ENCODE results near the gene ACTL8.

Gene ACTL8

GRCh38 chr1:17759114-17759513, 4.0 kb downstream of the ACTL8 start:
- TF ChIP-seq FOXP2 (optimal IDR thresholded peaks at IDR 0.05; ENCODE audit: borderline replicate concordance, extremely low read depth, extremely low read length, insufficient read depth) (no peak), POLR2AphosphoS5 (IDR thresholded peaks at IDR 0.05; ENCODE audit: low read depth, low read length) (no peak), SIN3A (IDR thresholded peaks at IDR 0.05; ENCODE audit: borderline replicate concordance, insufficient read depth, low read length) (no peak), TAF1 (IDR thresholded peaks at IDR 0.05; ENCODE audit: borderline replicate concordance, insufficient read depth, low read length) (no peak)
- TF ChIP-seq, protein P1, sequence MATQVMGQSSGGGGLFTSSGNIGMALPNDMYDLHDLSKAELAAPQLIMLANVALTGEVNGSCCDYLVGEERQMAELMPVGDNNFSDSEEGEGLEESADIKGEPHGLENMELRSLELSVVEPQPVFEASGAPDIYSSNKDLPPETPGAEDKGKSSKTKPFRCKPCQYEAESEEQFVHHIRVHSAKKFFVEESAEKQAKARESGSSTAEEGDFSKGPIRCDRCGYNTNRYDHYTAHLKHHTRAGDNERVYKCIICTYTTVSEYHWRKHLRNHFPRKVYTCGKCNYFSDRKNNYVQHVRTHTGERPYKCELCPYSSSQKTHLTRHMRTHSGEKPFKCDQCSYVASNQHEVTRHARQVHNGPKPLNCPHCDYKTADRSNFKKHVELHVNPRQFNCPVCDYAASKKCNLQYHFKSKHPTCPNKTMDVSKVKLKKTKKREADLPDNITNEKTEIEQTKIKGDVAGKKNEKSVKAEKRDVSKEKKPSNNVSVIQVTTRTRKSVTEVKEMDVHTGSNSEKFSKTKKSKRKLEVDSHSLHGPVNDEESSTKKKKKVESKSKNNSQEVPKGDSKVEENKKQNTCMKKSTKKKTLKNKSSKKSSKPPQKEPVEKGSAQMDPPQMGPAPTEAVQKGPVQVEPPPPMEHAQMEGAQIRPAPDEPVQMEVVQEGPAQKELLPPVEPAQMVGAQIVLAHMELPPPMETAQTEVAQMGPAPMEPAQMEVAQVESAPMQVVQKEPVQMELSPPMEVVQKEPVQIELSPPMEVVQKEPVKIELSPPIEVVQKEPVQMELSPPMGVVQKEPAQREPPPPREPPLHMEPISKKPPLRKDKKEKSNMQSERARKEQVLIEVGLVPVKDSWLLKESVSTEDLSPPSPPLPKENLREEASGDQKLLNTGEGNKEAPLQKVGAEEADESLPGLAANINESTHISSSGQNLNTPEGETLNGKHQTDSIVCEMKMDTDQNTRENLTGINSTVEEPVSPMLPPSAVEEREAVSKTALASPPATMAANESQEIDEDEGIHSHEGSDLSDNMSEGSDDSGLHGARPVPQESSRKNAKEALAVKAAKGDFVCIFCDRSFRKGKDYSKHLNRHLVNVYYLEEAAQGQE (IDR thresholded peaks at IDR 0.05; ENCODE audit: insufficient read depth in 1 of 2, low read depth in 2 of 2, low read length in 2 of 2): no peak

DNA sequence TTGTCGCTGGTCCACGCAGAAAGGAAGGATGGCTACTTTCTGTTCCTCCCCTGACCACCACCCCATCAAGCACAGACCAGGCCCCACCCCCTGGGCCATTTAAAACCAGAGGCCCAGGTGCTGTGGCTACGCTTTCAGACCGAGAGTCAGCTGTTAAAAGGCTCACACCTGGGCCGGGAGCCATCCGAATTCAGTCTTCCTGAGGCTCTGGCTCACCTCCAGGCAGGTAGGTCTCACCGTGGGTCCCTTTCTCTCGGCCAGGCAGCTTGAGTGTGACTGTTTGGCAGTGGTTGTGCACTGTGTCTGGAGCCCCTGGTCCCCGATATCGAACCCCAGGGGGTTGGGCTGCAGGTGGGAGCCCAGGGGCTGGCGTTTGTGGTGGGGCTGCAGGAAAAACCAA, 7.2 kb downstream of the ACTL8 start:
- TF ChIP-seq POLR2AphosphoS5 (IDR thresholded peaks at IDR 0.05; ENCODE audit: low read depth, low read length) (no peak), SIN3A (IDR thresholded peaks at IDR 0.05; ENCODE audit: borderline replicate concordance, insufficient read depth, low read length) (no peak), FOXP2 (optimal IDR thresholded peaks at IDR 0.05; ENCODE audit: borderline replicate concordance, extremely low read depth, extremely low read length, insufficient read depth) (no peak), TAF1 (IDR thresholded peaks at IDR 0.05; ENCODE audit: borderline replicate concordance, insufficient read depth, low read length) (no peak)
- TF ChIP-seq, protein P1 (IDR thresholded peaks at IDR 0.05; ENCODE audit: insufficient read depth in 1 of 2, low read depth in 2 of 2, low read length in 2 of 2): no peak

GRCh38 chr1:17763417-17763816, 8.3 kb downstream of the ACTL8 start:
- no peak for TF ChIP-seq POLR2AphosphoS5 (IDR thresholded peaks at IDR 0.05; ENCODE audit: low read depth, low read length)
- TF ChIP-seq, protein P1 (IDR thresholded peaks at IDR 0.05; ENCODE audit: insufficient read depth in 1 of 2, low read depth in 2 of 2, low read length in 2 of 2): no peak
- TF ChIP-seq SIN3A (IDR thresholded peaks at IDR 0.05; ENCODE audit: borderline replicate concordance, insufficient read depth, low read length): no peak
- TF ChIP-seq TAF1 (IDR thresholded peaks at IDR 0.05; ENCODE audit: borderline replicate concordance, insufficient read depth, low read length): no peak
- no peak for TF ChIP-seq FOXP2 (optimal IDR thresholded peaks at IDR 0.05; ENCODE audit: borderline replicate concordance, extremely low read depth, extremely low read length, insufficient read depth)

GRCh38 chr1:17763995-17764394, 8.9 kb downstream of the ACTL8 start:
- TF ChIP-seq TAF1 (IDR thresholded peaks at IDR 0.05; ENCODE audit: borderline replicate concordance, insufficient read depth, low read length) (no peak), POLR2AphosphoS5 (IDR thresholded peaks at IDR 0.05; ENCODE audit: low read depth, low read length) (no peak), SIN3A (IDR thresholded peaks at IDR 0.05; ENCODE audit: borderline replicate concordance, insufficient read depth, low read length) (no peak), FOXP2 (optimal IDR thresholded peaks at IDR 0.05; ENCODE audit: borderline replicate concordance, extremely low read depth, extremely low read length, insufficient read depth) (no peak)
- TF ChIP-seq, protein P1 (IDR thresholded peaks at IDR 0.05; ENCODE audit: insufficient read depth in 1 of 2, low read depth in 2 of 2, low read length in 2 of 2): no peak

GRCh38 chr1:17764591-17764990, 9.5 kb downstream of the ACTL8 start:
- TF ChIP-seq TAF1 (IDR thresholded peaks at IDR 0.05; ENCODE audit: borderline replicate concordance, insufficient read depth, low read length) (no peak), SIN3A (IDR thresholded peaks at IDR 0.05; ENCODE audit: borderline replicate concordance, insufficient read depth, low read length) (no peak), FOXP2 (optimal IDR thresholded peaks at IDR 0.05; ENCODE audit: borderline replicate concordance, extremely low read depth, extremely low read length, insufficient read depth) (no peak), POLR2AphosphoS5 (IDR thresholded peaks at IDR 0.05; ENCODE audit: low read depth, low read length) (no peak)
- TF ChIP-seq, protein P1 (IDR thresholded peaks at IDR 0.05; ENCODE audit: insufficient read depth in 1 of 2, low read depth in 2 of 2, low read length in 2 of 2): no peak

Measured in PFSK-1 (cell line).